Pons (tissue), 1 donor: ENCODE data around the gene INPPL1.

Source experiments
- DNase-seq: peaks from one replicate; pipeline ENCODE4 v3.0.0-alpha.2; 2016; ENCODE audit warnings: low spot score

INPPL1 gene

DNA sequence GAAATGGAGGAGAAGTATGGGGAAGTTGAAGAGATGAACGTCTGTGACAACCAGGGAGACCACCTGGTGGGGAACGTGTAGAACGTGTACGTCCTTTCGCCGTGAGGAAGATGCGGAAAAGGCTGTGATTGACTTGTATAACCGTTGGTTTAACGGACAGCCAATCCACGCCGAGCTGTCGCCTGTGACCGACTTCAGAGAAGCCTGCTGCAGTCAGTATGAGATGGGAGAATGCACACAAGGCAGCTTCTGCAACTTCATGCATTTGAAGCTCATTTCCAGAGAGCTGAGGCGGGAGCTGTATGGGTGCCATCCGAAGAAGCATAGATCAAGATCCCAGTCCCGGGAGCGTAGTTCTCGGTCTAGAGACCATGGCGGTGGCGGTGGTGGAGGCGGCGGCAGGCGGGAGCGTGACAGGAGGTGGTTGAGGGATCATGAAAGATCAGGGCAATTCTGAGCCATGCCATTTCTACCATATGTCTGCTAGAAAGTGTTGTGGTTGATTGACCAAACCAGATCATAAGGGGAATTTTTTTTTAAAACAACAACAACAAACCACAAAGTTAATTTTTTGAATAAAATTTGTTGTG is 56.3 kb downstream of the INPPL1 start:
- no peak for DNase-seq

DNA sequence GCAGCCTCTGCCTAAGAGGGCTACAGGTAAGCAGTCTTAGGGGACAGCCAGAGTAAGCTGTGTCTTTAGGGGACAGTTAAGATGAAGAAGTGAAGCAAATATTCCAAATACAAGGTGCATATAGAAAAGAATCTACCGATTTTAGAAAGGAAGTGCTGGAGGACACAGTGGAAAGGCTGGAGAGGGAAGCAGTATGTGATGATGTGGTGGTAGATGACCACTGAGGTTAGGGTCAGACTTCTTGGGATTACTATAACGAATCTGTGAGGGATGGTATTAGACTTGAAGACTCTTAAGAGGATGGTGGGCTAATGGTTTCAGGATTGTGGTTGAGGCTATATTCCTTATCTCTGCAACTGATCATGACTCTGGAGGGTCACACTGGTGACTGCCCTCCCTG is 59.4 kb downstream of the INPPL1 start:
- no peak for DNase-seq

DNA sequence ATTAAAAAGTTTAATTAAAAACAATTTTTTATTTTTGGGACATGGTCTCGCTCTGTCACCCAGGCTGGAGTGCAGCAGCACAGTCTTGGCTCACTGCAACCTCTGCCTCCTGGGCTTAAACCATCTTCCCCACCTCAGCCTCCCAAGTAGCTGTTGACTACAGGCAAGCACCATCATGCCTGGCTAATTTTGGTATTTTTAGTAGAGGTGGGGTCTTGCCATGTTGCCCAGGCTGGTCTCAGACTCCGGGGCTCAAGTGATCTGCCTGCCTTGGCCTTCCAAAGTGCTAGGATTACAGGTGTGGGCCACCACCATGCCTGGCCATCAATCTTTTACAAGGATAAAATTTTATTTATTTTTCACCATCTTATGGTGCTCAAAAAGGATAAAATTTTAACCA is 62.7 kb downstream of the INPPL1 start:
- no peak for DNase-seq
